ENCODE measurements around the gene ADPRHL1.
A peak's percentile ranks its signal among the peaks of the same experiment; 100 is the strongest.

The ADPRHL1 gene

GRCh38 chr13:113489171-113489548, 35.9 kb upstream of the ADPRHL1 start:
- H3K4me3 ChIP-seq (ENCODE audit: low read length): peak overlapping the region; percentile 88

GRCh38 chr13:113488283-113488682, 35.0 kb upstream of the ADPRHL1 start:
- H3K27me3 ChIP-seq (ENCODE audit: control insufficient read depth, low read length): no peaks in the 10 kb centered on the region
- peak overlapping the region; percentile 88 for H3K4me3 ChIP-seq (ENCODE audit: low read length)
- H3K27ac ChIP-seq (ENCODE audit: low read depth, low read length): no peak overlapping the region
- peaks cover 53% of the 10 kb centered on the region for H3K4me1 ChIP-seq (ENCODE audit: control insufficient read depth, low read length)
- no peaks in the 10 kb centered on the region for H3K9me3 ChIP-seq (ENCODE audit: control insufficient read depth, insufficient read depth, low read length)
- peaks cover 32% of the 10 kb centered on the region for H3K36me3 ChIP-seq (ENCODE audit: control insufficient read depth, low read length)
- H3K9me2 ChIP-seq (replicated peaks; ENCODE audit: control insufficient read depth, low read length): no peaks in the 10 kb centered on the region
- H3K79me2 ChIP-seq (ENCODE audit: control insufficient read depth, low read length): peaks cover 88% of the 10 kb centered on the region
- peaks cover 3% of the 10 kb centered on the region; the same call in 1 of the 2 replicates for H3F3A ChIP-seq (ENCODE audit: control insufficient read depth, insufficient read depth)
- peak overlapping the region; percentile 92 for H3K4me2 ChIP-seq (ENCODE audit: low read length)
- no peak for TF ChIP-seq CTCF (IDR thresholded peaks at IDR 0.05; ENCODE audit: low read depth, low read length, poor library complexity, severe bottlenecking)
- TF ChIP-seq EZH2phosphoT487 (IDR thresholded peaks at IDR 0.05; ENCODE audit: borderline replicate concordance, low read length): no peak
- H4K20me1 ChIP-seq (ENCODE audit: control insufficient read depth, insufficient read depth, low read depth, low read length): peaks cover 40% of the 10 kb centered on the region

More at GRCh38 chr13:113489171-113489548, 35.9 kb upstream of the ADPRHL1 start:
- Histone ChIP-seq H3K9me3 (ENCODE audit: control insufficient read depth, insufficient read depth, low read length) (no peaks in the 10 kb centered on the region), H3K36me3 (ENCODE audit: control insufficient read depth, low read length) (peaks cover 23% of the 10 kb centered on the region), H3K79me2 (ENCODE audit: control insufficient read depth, low read length) (peaks cover 88% of the 10 kb centered on the region), H3F3A (ENCODE audit: control insufficient read depth, insufficient read depth) (peaks cover 2% of the 10 kb centered on the region; the same call in 1 of the 2 replicates), H4K20me1 (ENCODE audit: control insufficient read depth, insufficient read depth, low read depth, low read length) (peaks cover 37% of the 10 kb centered on the region), H3K4me2 (ENCODE audit: low read length) (peak overlapping the region; percentile 92), H3K27me3 (ENCODE audit: control insufficient read depth, low read length) (no peaks in the 10 kb centered on the region), H3K9me2 (replicated peaks; ENCODE audit: control insufficient read depth, low read length) (no peaks in the 10 kb centered on the region), H3K27ac (ENCODE audit: low read depth, low read length) (no peak overlapping the region), H3K4me1 (ENCODE audit: control insufficient read depth, low read length) (peaks cover 58% of the 10 kb centered on the region)
- TF ChIP-seq EZH2phosphoT487 (IDR thresholded peaks at IDR 0.05; ENCODE audit: borderline replicate concordance, low read length): no peak
- TF ChIP-seq CTCF (IDR thresholded peaks at IDR 0.05; ENCODE audit: low read depth, low read length, poor library complexity, severe bottlenecking): no peak

- peaks cover 94% of the 10 kb centered on the region for H3K79me2 ChIP-seq (ENCODE audit: control insufficient read depth, low read length)
- peaks cover 40% of the 10 kb centered on the region for H4K20me1 ChIP-seq (ENCODE audit: control insufficient read depth, insufficient read depth, low read depth, low read length)
- H3K9me3 ChIP-seq (ENCODE audit: control insufficient read depth, insufficient read depth, low read length): no peaks in the 10 kb centered on the region
- peaks cover 38% of the 10 kb centered on the region for H3K4me1 ChIP-seq (ENCODE audit: control insufficient read depth, low read length)
- no peaks in the 10 kb centered on the region for H3K9me2 ChIP-seq (replicated peaks; ENCODE audit: control insufficient read depth, low read length)
- TF ChIP-seq CTCF (IDR thresholded peaks at IDR 0.05; ENCODE audit: low read depth, low read length, poor library complexity, severe bottlenecking) (no peak), EZH2phosphoT487 (IDR thresholded peaks at IDR 0.05; ENCODE audit: borderline replicate concordance, low read length) (no peak)
- H3K4me2 ChIP-seq (ENCODE audit: low read length): peak overlapping the region; percentile 7; the same call in 1 of the 2 replicates
- no peak overlapping the region for H3K27ac ChIP-seq (ENCODE audit: low read depth, low read length)
- peaks cover 36% of the 10 kb centered on the region for H3K36me3 ChIP-seq (ENCODE audit: control insufficient read depth, low read length)
- H3F3A ChIP-seq (ENCODE audit: control insufficient read depth, insufficient read depth): 0 out of 2 replicates have a peak, but pooled peaks cover 3% of the 10 kb centered on the region
- H3K27me3 ChIP-seq (ENCODE audit: control insufficient read depth, low read length): no peaks in the 10 kb centered on the region
- no peak overlapping the region for H3K4me3 ChIP-seq (ENCODE audit: low read length)
Observed at GRCh38 chr13:113486698-113487097, 33.4 kb upstream of the ADPRHL1 start.
